IMR-90 (cell line): Measurements from ENCODE around the gene GALNT8. TPM values are rescaled to one million over a fixed set of nuclear protein-coding genes. Genes with fewer than 3 reads are reported as not detected.
"Not testable (repeated sequence)": the region's sequence is repeated elsewhere in the genome, so short reads cannot be mapped to it uniquely, and the experiment has no call there.

Experiments used
- ATAC-seq: fragments of 200-7000 bp; cut with Tn5 transposase; 2 replicates; pipeline ENCODE4 v1.9.1; 2020; ENCODE audit warnings: low read depth, mild to moderate bottlenecking, moderate library complexity
- BruUV-seq: library from RNA; stranded (reverse); fragments of 400-500 nt; replicated peaks from 2 replicates; lab custom pipeline; 2021; lab: Mats Ljungman, UMichigan
- CTCF ChIA-PET: fragments of 300-600 bp; formaldehyde crosslinking; extraction: SDS; loops from one replicate; lab custom pipeline; 2021; ENCODE audit warnings: antibody characterized with exemption; lab: Yijun Ruan, JAX
- POLR2A ChIA-PET: fragments of 300-600 bp; sonication (Branson Sonifier 250); formaldehyde crosslinking; loops from one replicate; lab custom pipeline; 2022; ENCODE audit warnings: antibody characterized with exemption; ENCODE audit not compliant: unreplicated experiment; lab: Charles Lee
- DNase-seq: peaks from one replicate; pipeline ENCODE4 v3.0.0; 2013
- H2AFZ ChIP-seq: replicated peaks from 2 replicates; pipeline ENCODE3; 2013; ENCODE audit warnings: low read length, mild to moderate bottlenecking; ENCODE audit not compliant: poor library complexity
- H2AK5ac ChIP-seq: 2 replicates; pipeline ENCODE4 v1.6.1; 2013; ENCODE audit warnings: low read depth, low read length, inconsistent platforms
- H2AK9ac ChIP-seq: replicated peaks from 2 replicates; pipeline ENCODE3; 2013; ENCODE audit warnings: mild to moderate bottlenecking, low read depth, low read length, moderate library complexity; ENCODE audit not compliant: poor library complexity
- H2BK120ac ChIP-seq: 2 replicates; pipeline ENCODE4 v1.6.1; 2013; ENCODE audit warnings: low read depth, low read length, inconsistent platforms
- H2BK15ac ChIP-seq: 3 replicates; pipeline ENCODE4 v1.6.1; 2013; ENCODE audit warnings: low read depth, low read length, inconsistent platforms
- H2BK20ac ChIP-seq: 2 replicates; pipeline ENCODE4 v1.6.1; 2013; ENCODE audit warnings: low read depth, mild to moderate bottlenecking, inconsistent platforms, low read length, moderate library complexity
- H2BK5ac ChIP-seq: 2 replicates; pipeline ENCODE4 v1.6.1; 2013; ENCODE audit warnings: mild to moderate bottlenecking, low read depth, low read length, inconsistent platforms; ENCODE audit not compliant: poor library complexity, severe bottlenecking
- H3K14ac ChIP-seq: replicated peaks from 2 replicates; pipeline ENCODE4 v1.6.1; 2013; ENCODE audit warnings: low read depth, low read length, inconsistent platforms
- H3K18ac ChIP-seq: 2 replicates; pipeline ENCODE4 v1.6.1; 2013; ENCODE audit warnings: low read depth, low read length, control low read depth
- H3K23ac ChIP-seq: 2 replicates; pipeline ENCODE4 v1.6.1; 2013; ENCODE audit warnings: low read depth, low read length, inconsistent platforms
- H3K27ac ChIP-seq: 2 replicates; pipeline ENCODE4 v1.5.1; 2013; ENCODE audit warnings: mild to moderate bottlenecking, control low read depth, low read length; ENCODE audit not compliant: insufficient read depth
- H3K27me3 ChIP-seq: 2 replicates; pipeline ENCODE4 v1.6.1; 2013; ENCODE audit warnings: low read length; ENCODE audit not compliant: control insufficient read depth, insufficient read depth
- H3K36me3 ChIP-seq: 2 replicates; pipeline ENCODE4 v1.6.1; 2013; ENCODE audit warnings: low read length, mixed read lengths; ENCODE audit not compliant: control insufficient read depth, insufficient read depth
- H3K4ac ChIP-seq: 2 replicates; pipeline ENCODE4 v1.6.1; 2013; ENCODE audit warnings: low read depth, low read length, inconsistent platforms
- H3K4me1 ChIP-seq: 2 replicates; pipeline ENCODE4 v1.6.1; 2013; ENCODE audit warnings: low read length, mixed read lengths; ENCODE audit not compliant: control insufficient read depth, insufficient read depth
- H3K4me2 ChIP-seq: 2 replicates; pipeline ENCODE4 v1.6.1; 2013; ENCODE audit warnings: low read depth, mild to moderate bottlenecking, control low read depth, low read length, moderate library complexity
- H3K4me3 ChIP-seq: 2 replicates; pipeline ENCODE4 v1.5.1; 2013; ENCODE audit warnings: low read depth, mild to moderate bottlenecking, control low read depth, low read length, moderate library complexity; ENCODE audit not compliant: insufficient read depth
- H3K56ac ChIP-seq: 2 replicates; pipeline ENCODE4 v1.6.1; 2013; ENCODE audit warnings: low read length, inconsistent platforms; ENCODE audit not compliant: insufficient read depth; ENCODE audit errors: extremely low read depth
- H3K79me1 ChIP-seq, 2 experiments: 2 replicates each; pipeline ENCODE4 v1.6.1; 2013; ENCODE audit warnings: low read length in 2 of 2, inconsistent platforms in 1 of 2, low read depth in 1 of 2
- H3K9ac ChIP-seq: 2 replicates; pipeline ENCODE4 v1.6.1; 2013; ENCODE audit warnings: low read depth, low read length, control low read depth
- H3K9me1 ChIP-seq: 2 replicates; pipeline ENCODE4 v1.6.1; 2013; ENCODE audit warnings: low read length, inconsistent platforms; ENCODE audit not compliant: insufficient read depth
- H3K9me3 ChIP-seq: 2 replicates; pipeline ENCODE4 v1.6.1; 2013; ENCODE audit warnings: low read length; ENCODE audit not compliant: control insufficient read depth, insufficient read depth
- H4K20me1 ChIP-seq: 2 replicates; pipeline ENCODE4 v1.6.1; 2013; ENCODE audit warnings: low read length, inconsistent platforms; ENCODE audit not compliant: insufficient read depth
- H4K5ac ChIP-seq: 2 replicates; pipeline ENCODE4 v1.6.1; 2013; ENCODE audit warnings: mild to moderate bottlenecking, low read depth, low read length, control low read depth
- H4K8ac ChIP-seq, 2 experiments: 2 replicates each; pipeline ENCODE4 v1.6.1; 2013; ENCODE audit warnings: low read depth in 2 of 2, low read length in 2 of 2, control low read depth in 1 of 2, inconsistent platforms in 1 of 2
- H4K91ac ChIP-seq: 2 replicates; pipeline ENCODE4 v1.6.1; 2013; ENCODE audit warnings: low read depth, low read length, inconsistent platforms; ENCODE audit not compliant: insufficient read depth
- BHLHE40 ChIP-seq: fragments of 150-350 bp; IDR thresholded peaks from 2 replicates; pipeline ENCODE4 v1.6.1; 2016; ENCODE audit warnings: mild to moderate bottlenecking, low read depth, low read length
- ELK1 ChIP-seq: fragments of 150-350 bp; IDR thresholded peaks from 2 replicates; pipeline ENCODE4 v1.6.1; 2016; ENCODE audit warnings: low read depth, mild to moderate bottlenecking, low read length, moderate library complexity, borderline replicate concordance
- MAFK ChIP-seq: IDR thresholded peaks from 2 replicates; pipeline ENCODE4 v1.6.1; 2012; ENCODE audit warnings: low read depth, low read length, improper control_type of control experiment
- RCOR1 ChIP-seq: IDR thresholded peaks from 2 replicates; pipeline ENCODE4 v1.6.1; 2012; ENCODE audit warnings: mild to moderate bottlenecking, low read length, improper control_type of control experiment; ENCODE audit not compliant: insufficient replicate concordance
- SMC3 ChIP-seq: fragments of 150-350 bp; IDR thresholded peaks from 2 replicates; pipeline ENCODE4 v1.6.1; 2016; ENCODE audit warnings: low read depth, mild to moderate bottlenecking, antibody characterized with exemption, low read length, moderate library complexity
- WGBS, 2 experiments: methylation state at CpG; one replicate each; pipeline versions ENCODE4 v1.1.5 to v1.1.7; 2013; ENCODE audit warnings: missing lambda C conversion rate in 2 of 2; ENCODE audit not compliant: insufficient read length in 1 of 2; ENCODE audit errors: extremely low coverage in 2 of 2; 5-methylcytosine and 5-hydroxymethylcytosine counted together
- dilution Hi-C: fragments of 300-500 bp; cut with HindIII; formaldehyde crosslinking; loops from one replicate; pipeline ENCODE4 v1.14.3; 2018; ENCODE audit warnings: low sequenced_read_pairs; ENCODE audit not compliant: unreplicated experiment
- in situ Hi-C: fragments of 300-500 bp; cut with MboI; formaldehyde crosslinking; loops from 3 replicates; pipeline ENCODE4 v1.14.3; 2019; ENCODE audit warnings: low sequenced_read_pairs, inconsistent platforms, mixed read lengths
- intact Hi-C: fragments of 100-400 bp; cut with micrococcal nuclease; formaldehyde crosslinking; loops from 2 replicates; pipeline ENCODE4 v1.10.0; 2022
- polyA plus RNA-seq, 3 experiments: library from polyadenylated mRNA; depleted of rRNA; stranded (reverse); fragments of >200 nt; gene quantifications; 2 replicates each; pipeline ENCODE4 v1.2.3, GENCODE V29; 2012; ENCODE audit warnings: low replicate concordance in 1 of 3
- total RNA-seq: library from RNA; depleted of rRNA; stranded (reverse); fragments of >200 nt; gene quantifications from 2 replicates; pipeline ENCODE4 v1.2.3, GENCODE V29; 2012

Gene GALNT8
- total and polyA plus RNA-seq, 2 of the 4 experiments (the other 2 are of a cell fraction): not detected

GRCh38 chr12:4720637-4720995, 416 bp downstream of the GALNT8 start:
- Histone ChIP-seq H2BK20ac (no peak overlapping the region), H3K36me3 (no peaks in the 10 kb centered on the region), H3K9ac (no peak overlapping the region), H2AFZ (no peak overlapping the region), H3K4ac (no peak overlapping the region), H4K8ac (no peak overlapping the region), H4K91ac (no peak overlapping the region), H4K5ac (no peak overlapping the region), H3K14ac (no peak overlapping the region), H4K20me1 (no peaks in the 10 kb centered on the region), H3K9me3 (no peaks in the 10 kb centered on the region), H3K4me2 (no peak overlapping the region), H3K9me1 (no peaks in the 10 kb centered on the region), H3K27me3 (peaks cover 10% of the 10 kb centered on the region), H3K27ac (no peak overlapping the region), H3K4me1 (no peaks in the 10 kb centered on the region), H2BK5ac (no peak overlapping the region), H3K23ac (no peak overlapping the region), H3K79me1 (no peaks in the 10 kb centered on the region), H2AK9ac (no peak overlapping the region), H3K18ac (no peak overlapping the region), H3K56ac (no peak overlapping the region), H3K4me3 (no peak overlapping the region), H2BK15ac (no peak overlapping the region), H2AK5ac (no peak overlapping the region), H2BK120ac (no peak overlapping the region)
- no TSS peak for BruUV-seq
- CTCF ChIA-PET: no interaction called here
- intact Hi-C loops: no loop called here
- ATAC-seq: no peak
- DNase-seq: no peak
- dilution Hi-C loops: no loop called here
- in situ Hi-C loops: no loop called here
- POLR2A ChIA-PET: no interaction called here
- WGBS, 2 experiments: no CpG with 5 or more reads among the region's 4 CpGs
- TF ChIP-seq RCOR1 (no peak), MAFK (no peak), BHLHE40 (no peak), ELK1 (no peak), SMC3 (no peak)

- intact Hi-C loops, H2BK5ac ChIP-seq, H4K5ac ChIP-seq, H2AK9ac ChIP-seq, H3K4ac ChIP-seq, H4K91ac ChIP-seq, H2AFZ ChIP-seq, in situ Hi-C loops, H3K4me2 ChIP-seq, H3K9me1 ChIP-seq, H2BK15ac ChIP-seq, H3K9ac ChIP-seq, H3K4me3 ChIP-seq, POLR2A ChIA-PET, H2AK5ac ChIP-seq, H3K4me1 ChIP-seq, H3K56ac ChIP-seq, ATAC-seq, DNase-seq, H4K8ac ChIP-seq, H3K23ac ChIP-seq, dilution Hi-C loops, H3K9me3 ChIP-seq, H2BK20ac ChIP-seq, H3K79me1 ChIP-seq, H3K27me3 ChIP-seq, BruUV-seq, H3K27ac ChIP-seq, H3K14ac ChIP-seq, CTCF ChIA-PET, H3K18ac ChIP-seq, H3K36me3 ChIP-seq, H4K20me1 ChIP-seq, H2BK120ac ChIP-seq: not testable (repeated sequence)
- no CpG with 5 or more reads among the region's 11 CpGs for WGBS, 2 experiments
Observed at GRCh38 chr12:4721587-4721986, 1.4 kb downstream of the GALNT8 start.
